Aorta (tissue), 5 donors: ENCODE measurements around the gene C9orf85. TPM values are rescaled to one million over a fixed set of nuclear protein-coding genes. Genes with fewer than 3 reads are reported as not detected.

Source experiments
- ATAC-seq: fragments of 200-7000 bp; cut with Tn5 transposase; one replicate; pipeline ENCODE4 v1.9.1; 2022; ENCODE audit warnings: moderate library complexity; ENCODE audit not compliant: low FRiP score
- DNase-seq, 2 donors: peaks; one replicate each; pipeline ENCODE4 v3.0.0-alpha.2; 2020
- H3K27ac ChIP-seq, 2 donors: one replicate each; pipeline ENCODE4 v1.5.1; 2013; ENCODE audit warnings: low read length in 2 of 2, mild to moderate bottlenecking in 2 of 2, moderate library complexity in 2 of 2, control low read depth in 1 of 2, inconsistent platforms in 1 of 2, low read depth in 1 of 2
- H3K27me3 ChIP-seq, 2 donors: one replicate each; pipeline ENCODE4 v1.6.1; 2013; ENCODE audit warnings: control low read depth in 1 of 2, low read length in 1 of 2, mild to moderate bottlenecking in 1 of 2, moderate library complexity in 1 of 2; ENCODE audit not compliant: insufficient read depth in 2 of 2, control insufficient read depth in 1 of 2
- H3K36me3 ChIP-seq, 2 donors: one replicate each; pipeline ENCODE4 v1.6.1; 2013; ENCODE audit warnings: control low read depth in 1 of 2, low read length in 1 of 2, mild to moderate bottlenecking in 1 of 2; ENCODE audit not compliant: insufficient read depth in 2 of 2, control insufficient read depth in 1 of 2
- H3K4me1 ChIP-seq, 2 donors: one replicate each; pipeline ENCODE4 v1.6.1; 2013; ENCODE audit warnings: low read length in 2 of 2, control low read depth in 1 of 2, mild to moderate bottlenecking in 1 of 2, moderate library complexity in 1 of 2; ENCODE audit not compliant: insufficient read depth in 2 of 2, control insufficient read depth in 1 of 2
- H3K4me3 ChIP-seq, 2 donors: one replicate each; pipeline ENCODE4 v1.5.1; 2013; ENCODE audit warnings: low read length in 2 of 2, control low read depth in 1 of 2, mild to moderate bottlenecking in 1 of 2
- H3K9me3 ChIP-seq: one replicate; pipeline ENCODE4 v1.6.1; 2013; ENCODE audit warnings: mild to moderate bottlenecking, low read length; ENCODE audit not compliant: control insufficient read depth
- WGBS, 2 donors: extraction: QIAGEN DNeasy Blood & Tissue Kit; methylation state at CpG; one replicate each; pipeline ENCODE4 v1.1.7; 2013; 5-methylcytosine and 5-hydroxymethylcytosine counted together
- intact Hi-C, 2 donors: fragments of 100-400 bp; cut with DNase I; formaldehyde crosslinking; loops; one replicate each; pipeline versions ENCODE4 v1.14.2 to v1.15.0; 2022
- long read RNA-seq, 2 donors: library from polyadenylated mRNA; unstranded; transcript quantifications; one replicate each; pipeline ENCODE4 v2.0.0, GENCODE V29; 2020 to 2021
- polyA plus RNA-seq, 2 donors: library from polyadenylated mRNA; stranded (reverse); fragments of 200-250 nt; gene quantifications; one replicate each; pipeline ENCODE4 v1.2.3, GENCODE V29; 2013
- total RNA-seq, 2 donors: library from RNA; stranded (reverse); fragmentation: NEBNext Ultra II Directional; extraction: Animal tissue kit (Norgen Biotek cat#: 25700); gene quantifications; one replicate each; pipeline ENCODE4 v1.2.1, GENCODE V29; 2021
- donor health status: healthy with polysubstance abuse.
- donor health status: Bipolar disorder and iron deficiency.
- donor health status: DM: no; HTN: no; CAD: no.
- donor health status: DM: no; HTN: no; CAD: no.
- donor health status: DM: yes; HTN: yes; CAD: no.

The C9orf85 gene, protein sequence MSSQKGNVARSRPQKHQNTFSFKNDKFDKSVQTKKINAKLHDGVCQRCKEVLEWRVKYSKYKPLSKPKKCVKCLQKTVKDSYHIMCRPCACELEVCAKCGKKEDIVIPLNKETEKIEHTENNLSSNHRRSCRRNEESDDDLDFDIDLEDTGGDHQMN
- 10 to 100 TPM; 15.5 to 17.9 TPM for total RNA-seq
- 10 to 100 TPM; 16.4 to 17.2 TPM for polyA plus RNA-seq
- long read RNA-seq, donor 1, partial matches to known transcripts, result 0 of 11 reads
- long read RNA-seq, donor 1, other reads (novel, unspliced or antisense), result 6 of 11 reads
- long read RNA-seq, donor 2, partial matches to known transcripts, result 0 of 9 reads
- long read RNA-seq, donor 2, other reads (novel, unspliced or antisense), result 8 of 9 reads

GRCh38 chr9:71911061-71911907 is at the start of gene C9orf85, which contains the start of gene ABHD17B:
Gene C9orf85 (plus strand): TSS chr9:71911639. CDS start chr9:71911735, 96 bp downstream.
Gene ABHD17B (minus strand): TSS chr9:71911193. CDS start chr9:71875080, 36,113 bp downstream.
- peak within 1 kb of the TSS; percentile 52 to 84 for H3K27ac ChIP-seq
- peak; percentile 99 for DNase-seq
- WGBS, 2 donors, result 0 to 1% methylated on average over 45 of the region's 45 CpGs
- H3K4me3 ChIP-seq, result peak within 1 kb of the TSS; percentile 89 to 97
- intact Hi-C loops, result loop anchor here in 1 of 2 donors (5.0 kb wide), 1 partner anchor 99 kb away; no protein-coding TSS in a partner anchor
- H3K36me3 ChIP-seq, result no peaks in the 10 kb centered on the region
- H3K9me3 ChIP-seq, result no peaks in the 10 kb centered on the region
- H3K27me3 ChIP-seq, result no peaks in the 10 kb centered on the region
- H3K4me1 ChIP-seq, result peaks cover 0 to 5% of the 10 kb centered on the region in 2 donors
- ATAC-seq, result peak; percentile 99

GRCh38 chr9:71863631-71864030 is 47.8 kb upstream of the C9orf85 start:
- Histone ChIP-seq H3K4me1 (no peaks in the 10 kb centered on the region), H3K27ac (no peak overlapping the region), H3K4me3 (no peak overlapping the region), H3K9me3 (no peaks in the 10 kb centered on the region), H3K27me3 (no peaks in the 10 kb centered on the region), H3K36me3 (peaks cover 2% of the 10 kb centered on the region in 2 donors)
- WGBS, 2 donors, result 32 to 36% methylated on average over 1 of the region's 1 CpG
- intact Hi-C loops, result no loop called here
- DNase-seq, result no peak
- ATAC-seq, result no peak

DNA sequence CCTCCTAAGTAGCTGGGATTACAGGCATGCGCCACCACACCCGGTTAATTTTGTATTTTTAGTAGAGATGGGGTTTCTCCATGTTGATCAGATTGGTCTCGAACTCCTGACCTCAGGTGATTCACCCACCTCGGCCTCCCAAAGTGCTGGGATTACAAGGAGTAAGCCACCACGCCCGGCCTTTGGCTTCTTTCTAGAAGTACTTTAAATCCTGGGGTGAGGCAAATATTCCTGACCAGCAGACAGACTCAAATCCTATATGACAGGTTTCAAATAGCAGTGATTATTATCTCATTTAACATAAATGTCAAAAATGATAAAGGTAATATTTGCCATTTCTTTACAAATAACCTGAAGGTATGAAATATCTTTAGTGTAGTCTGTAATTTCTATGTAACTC is 36.1 kb upstream of the C9orf85 start:
- intact Hi-C loops, result no loop called here
- WGBS, 2 donors, result 98 to 99% methylated on average over 6 of the region's 6 CpGs
- no peak for ATAC-seq

GRCh38 chr9:71876106-71876505 is 35.3 kb upstream of the C9orf85 start:
- DNase-seq, result no peak
- intact Hi-C loops, result no loop called here
- Histone ChIP-seq H3K9me3 (peaks cover 1% of the 10 kb centered on the region), H3K27me3 (no peaks in the 10 kb centered on the region), H3K27ac (no peak overlapping the region), H3K4me1 (no peaks in the 10 kb centered on the region), H3K36me3 (no peaks in the 10 kb centered on the region), H3K4me3 (no peak overlapping the region)
- WGBS, 2 donors, result 95 to 96% methylated on average over 2 of the region's 2 CpGs
- ATAC-seq, result no peak

More for the DNA sequence above, 36.1 kb upstream of the C9orf85 start:
- Histone ChIP-seq H3K9me3 (peaks cover 1% of the 10 kb centered on the region), H3K27me3 (no peaks in the 10 kb centered on the region), H3K4me3 (no peak overlapping the region), H3K36me3 (no peaks in the 10 kb centered on the region), H3K27ac (no peak overlapping the region), H3K4me1 (no peaks in the 10 kb centered on the region)
- no peak for DNase-seq

DNA sequence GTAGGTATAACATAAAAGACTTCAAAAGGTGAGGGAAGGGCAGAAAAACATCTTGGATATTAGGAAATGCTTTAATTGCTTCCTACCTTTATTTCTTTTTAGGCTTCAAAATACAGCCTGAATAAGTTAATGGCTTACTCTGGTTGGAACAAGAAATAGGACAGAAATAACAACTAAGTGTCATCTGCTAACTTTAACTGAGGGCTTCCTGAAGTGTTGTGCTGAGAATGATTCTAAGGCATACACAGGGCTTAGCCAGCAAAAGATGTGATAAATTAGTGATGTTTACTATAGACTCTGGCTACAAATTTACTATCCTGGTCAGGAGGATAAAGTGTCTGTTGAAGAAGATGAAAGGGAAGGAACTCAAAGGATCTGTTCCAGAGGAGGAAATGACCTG is 34.6 kb upstream of the C9orf85 start:
- intact Hi-C loops, result no loop called here
- H3K27me3 ChIP-seq, result no peaks in the 10 kb centered on the region

GRCh38 chr9:71878327-71879274 is 32.8 kb upstream of the C9orf85 start:
- no peaks in the 10 kb centered on the region for H3K27me3 ChIP-seq
- H3K4me1 ChIP-seq, result no peaks in the 10 kb centered on the region
- no peak overlapping the region for H3K27ac ChIP-seq
- peaks cover 1% of the 10 kb centered on the region for H3K9me3 ChIP-seq
- DNase-seq (no peak), ATAC-seq (no peak)
- 98 to 99% methylated on average over 4 of the region's 4 CpGs for WGBS, 2 donors
- H3K36me3 ChIP-seq, result no peaks in the 10 kb centered on the region
- intact Hi-C loops, result no loop called here
- H3K4me3 ChIP-seq, result no peak overlapping the region

More for the DNA sequence above, 34.6 kb upstream of the C9orf85 start:
- no peak overlapping the region for H3K27ac ChIP-seq
- no peaks in the 10 kb centered on the region for H3K4me1 ChIP-seq
- DNase-seq, result no peak
- H3K9me3 ChIP-seq, result peaks cover 1% of the 10 kb centered on the region
- H3K36me3 ChIP-seq, result no peaks in the 10 kb centered on the region
- ATAC-seq, result no peak
- no peak overlapping the region for H3K4me3 ChIP-seq

DNA sequence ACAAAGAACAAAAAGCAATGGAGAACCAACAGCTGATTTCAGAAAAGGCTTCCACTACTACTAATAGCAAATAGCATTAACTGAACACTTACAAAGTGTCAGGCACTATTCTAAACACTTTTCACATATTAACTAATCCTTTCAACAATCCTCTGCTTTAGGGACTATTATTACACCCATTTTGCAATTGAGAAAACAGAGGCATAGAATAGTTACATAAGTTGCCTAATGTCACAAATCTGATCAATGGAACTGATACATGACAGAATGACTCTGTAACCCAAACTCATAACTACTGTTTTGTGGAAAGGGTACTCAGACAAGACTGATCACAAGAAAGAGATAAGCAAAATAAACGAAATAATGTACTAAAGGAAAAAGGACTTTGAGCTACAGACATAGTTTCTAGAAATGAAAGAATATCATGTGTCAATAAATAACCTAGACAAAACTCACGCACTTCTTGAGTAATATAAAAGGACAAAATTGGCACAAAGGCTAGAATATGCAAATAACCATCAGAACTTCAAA is 31.7 kb upstream of the C9orf85 start:
- intact Hi-C loops, result loop anchor here in 1 of 2 donors (10.0 kb wide), 1 partner anchor 65 kb away; no protein-coding TSS in a partner anchor
- no peak overlapping the region for H3K4me3 ChIP-seq
- DNase-seq (no peak), ATAC-seq (no peak)
- peaks cover 1% of the 10 kb centered on the region for H3K9me3 ChIP-seq
- no peak overlapping the region for H3K27ac ChIP-seq
- H3K36me3 ChIP-seq, result no peaks in the 10 kb centered on the region
- H3K27me3 ChIP-seq, result no peaks in the 10 kb centered on the region
- H3K4me1 ChIP-seq, result no peaks in the 10 kb centered on the region
- 89 to 94% methylated on average over 2 of the region's 2 CpGs for WGBS, 2 donors

DNA sequence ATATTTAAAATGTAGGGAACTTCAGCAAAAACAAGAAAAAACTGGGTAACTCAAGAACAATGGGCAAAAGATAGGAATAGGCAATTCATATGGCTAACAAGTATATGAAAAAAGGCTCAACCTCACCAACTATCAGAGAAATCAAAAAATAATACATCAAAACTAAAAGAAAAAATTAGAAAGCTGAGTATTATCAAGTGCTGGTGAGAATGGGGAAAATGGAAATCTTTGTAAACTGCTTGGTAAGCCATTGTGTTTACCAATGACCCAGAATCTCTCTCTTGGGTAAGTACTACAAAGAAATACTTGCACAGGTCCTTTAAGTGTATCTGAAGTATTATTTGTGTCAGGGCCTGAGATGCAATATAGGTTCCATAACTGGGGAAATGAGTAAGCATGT is 27.4 kb upstream of the C9orf85 start:
- no peak for DNase-seq
- Histone ChIP-seq H3K9me3 (no peaks in the 10 kb centered on the region), H3K36me3 (no peaks in the 10 kb centered on the region), H3K4me1 (no peaks in the 10 kb centered on the region), H3K27me3 (no peaks in the 10 kb centered on the region), H3K27ac (no peak overlapping the region), H3K4me3 (no peak overlapping the region)
- no peak for ATAC-seq
- intact Hi-C loops, result loop anchor here in 1 of 2 donors (10.0 kb wide), 1 partner anchor 61 kb away; no protein-coding TSS in a partner anchor
